HepG2 (cell line): ENCODE results near the gene CEACAM16. TPM values are rescaled to one million over a fixed set of nuclear protein-coding genes. Genes with fewer than 3 reads are reported as not detected.

Experiments
- AKAP8 ChIP-seq: sonication (generic); formaldehyde crosslinking; IDR thresholded peaks from 2 replicates; pipeline ENCODE4 v1.5.1; 2020; ENCODE audit warnings: mild to moderate bottlenecking, missing genetic modification reagents
- ETV5 ChIP-seq: IDR thresholded peaks from 2 replicates; pipeline ENCODE4 v1.6.1; 2018; ENCODE audit warnings: missing biosample characterization, missing genetic modification reagents, inconsistent platforms, borderline replicate concordance
- HIC2 ChIP-seq: sonication (generic); formaldehyde crosslinking; IDR thresholded peaks from 2 replicates; pipeline ENCODE4 v1.9.0; 2022; ENCODE audit warnings: low read depth, missing genetic modification reagents
- HOXD1 ChIP-seq: sonication (generic); formaldehyde crosslinking; IDR thresholded peaks from 2 replicates; pipeline ENCODE4 v1.5.0; 2020; ENCODE audit warnings: missing genetic modification reagents
- KDM1A ChIP-seq: IDR thresholded peaks from 2 replicates; pipeline ENCODE4 v1.6.1; 2016; ENCODE audit warnings: missing compliant biosample characterization
- MZF1 ChIP-seq: sonication (generic); formaldehyde crosslinking; IDR thresholded peaks from 2 replicates; pipeline ENCODE4 v1.8.1; 2023; ENCODE audit warnings: mild to moderate bottlenecking, missing genetic modification reagents, borderline replicate concordance
- PHF5A ChIP-seq: IDR thresholded peaks from one replicate; pipeline ENCODE4 v1.6.1; 2018; ENCODE audit warnings: low read depth, missing genetic modification reagents; ENCODE audit not compliant: unreplicated experiment
- SIN3B ChIP-seq: fragments of 150-350 bp; IDR thresholded peaks from 2 replicates; pipeline ENCODE4 v1.6.1; 2014; ENCODE audit warnings: low read length
- SP2 ChIP-seq: sonication (generic); formaldehyde crosslinking; IDR thresholded peaks from 2 replicates; pipeline ENCODE4 v1.5.1; 2020; ENCODE audit warnings: mild to moderate bottlenecking, missing genetic modification reagents
- THAP9 ChIP-seq: sonication (generic); formaldehyde crosslinking; IDR thresholded peaks from 2 replicates; pipeline ENCODE4; 2020; ENCODE audit warnings: missing genetic modification reagents, mild to moderate bottlenecking, borderline replicate concordance
- ZBTB3 ChIP-seq: sonication (generic); formaldehyde crosslinking; IDR thresholded peaks from 2 replicates; pipeline ENCODE4 v1.4.0; 2020; ENCODE audit warnings: low read depth, mild to moderate bottlenecking, moderate library complexity, missing genetic modification reagents, borderline replicate concordance
- ZEB1 ChIP-seq: IDR thresholded peaks from 2 replicates; pipeline ENCODE4 v1.6.1; 2012; ENCODE audit warnings: mild to moderate bottlenecking, low read depth, inconsistent platforms; ENCODE audit not compliant: insufficient replicate concordance
- ZMYM2 ChIP-seq: sonication (generic); formaldehyde crosslinking; IDR thresholded peaks from 2 replicates; pipeline ENCODE4 v1.8.0; 2022; ENCODE audit warnings: mild to moderate bottlenecking, missing genetic modification reagents
- ZMYM4 ChIP-seq: sonication (generic); formaldehyde crosslinking; IDR thresholded peaks from 2 replicates; pipeline ENCODE4 v1.8.1; 2023; ENCODE audit warnings: mild to moderate bottlenecking, missing genetic modification reagents
- ZNF136 ChIP-seq: sonication (generic); formaldehyde crosslinking; IDR thresholded peaks from 2 replicates; pipeline ENCODE4 v1.8.1; 2022; ENCODE audit warnings: low read depth, mild to moderate bottlenecking, moderate library complexity, missing genetic modification reagents
- ZNF142 ChIP-seq: sonication (generic); formaldehyde crosslinking; IDR thresholded peaks from 2 replicates; pipeline ENCODE4 v1.4.0; 2020; ENCODE audit warnings: missing genetic modification reagents
- ZNF503 ChIP-seq: sonication (generic); formaldehyde crosslinking; IDR thresholded peaks from 2 replicates; pipeline ENCODE4 v1.4.0; 2020; ENCODE audit warnings: missing genetic modification reagents
- ZNF563 ChIP-seq: sonication (generic); formaldehyde crosslinking; IDR thresholded peaks from 2 replicates; pipeline ENCODE4 v1.8.0; 2022; ENCODE audit warnings: mild to moderate bottlenecking, moderate library complexity, missing genetic modification reagents
- ZNF644 ChIP-seq: IDR thresholded peaks from 2 replicates; pipeline ENCODE4 v1.6.1; 2016; ENCODE audit warnings: low read depth
- polyA plus RNA-seq, 8 experiments: library from polyadenylated mRNA; depleted of rRNA in 3 of 8; stranded (reverse) in 7 of 8; unstranded in 1 of 8; fragments of >200 nt; fragmentation: Illumina TruSeq in 4 of 8; extraction: Trizol in 4 of 8; gene quantifications; 2 replicates each; pipeline versions ENCODE4 v1.2.1 to v1.2.3, GENCODE V29; 2011 to 2016; ENCODE audit warnings: low read depth in 4 of 8, missing spikeins in 1 of 8, mixed read lengths in 1 of 8; ENCODE audit not compliant: insufficient read depth in 1 of 8
- total RNA-seq, 5 experiments: library from RNA; depleted of rRNA; stranded (reverse); fragments of >200 nt; fragmentation: Illumina TruSeq; extraction: Trizol; gene quantifications; 2 replicates each; pipeline ENCODE4 v1.2.3, GENCODE V29; 2016; ENCODE audit warnings: low read depth in 1 of 5

The CEACAM16 gene
- total and polyA plus RNA-seq, 2 of the 13 experiments (the other 11 are each of a cell fraction or from before 2014, with no cell fraction given): not detected

GRCh38 chr19:44740351-44740824, 41.4 kb downstream of the CEACAM16 start (continued):
- TF ChIP-seq ZNF503 (no peak), ETV5 (peak; percentile 19; the same call in 1 of the 2 replicates), SP2 (CRISPR knock-in tag) (no peak), SIN3B (no peak), ZEB1 (no peak), ZNF142 (CRISPR knock-in tag) (no peak), HIC2 (CRISPR knock-in tag) (peak; percentile 78), PHF5A (CRISPR knock-in tag) (no peak), ZNF136 (CRISPR knock-in tag) (no peak), MZF1 (CRISPR knock-in tag) (no peak), ZNF644 (CRISPR knock-in tag) (no peak), AKAP8 (CRISPR knock-in tag) (no peak), ZMYM4 (no peak), KDM1A (CRISPR knock-in tag) (0 out of 2 replicates have a peak, but pooled peaks have one; percentile 42), ZMYM2 (CRISPR knock-in tag) (0 out of 2 replicates have a peak, but pooled peaks have one; percentile 22), THAP9 (CRISPR knock-in tag) (no peak), ZBTB3 (CRISPR knock-in tag) (no peak), HOXD1 (CRISPR knock-in tag) (no peak), ZNF563 (CRISPR knock-in tag) (no peak)
